ENCODE data around the gene DICER1.

Gene DICER1

DNA sequence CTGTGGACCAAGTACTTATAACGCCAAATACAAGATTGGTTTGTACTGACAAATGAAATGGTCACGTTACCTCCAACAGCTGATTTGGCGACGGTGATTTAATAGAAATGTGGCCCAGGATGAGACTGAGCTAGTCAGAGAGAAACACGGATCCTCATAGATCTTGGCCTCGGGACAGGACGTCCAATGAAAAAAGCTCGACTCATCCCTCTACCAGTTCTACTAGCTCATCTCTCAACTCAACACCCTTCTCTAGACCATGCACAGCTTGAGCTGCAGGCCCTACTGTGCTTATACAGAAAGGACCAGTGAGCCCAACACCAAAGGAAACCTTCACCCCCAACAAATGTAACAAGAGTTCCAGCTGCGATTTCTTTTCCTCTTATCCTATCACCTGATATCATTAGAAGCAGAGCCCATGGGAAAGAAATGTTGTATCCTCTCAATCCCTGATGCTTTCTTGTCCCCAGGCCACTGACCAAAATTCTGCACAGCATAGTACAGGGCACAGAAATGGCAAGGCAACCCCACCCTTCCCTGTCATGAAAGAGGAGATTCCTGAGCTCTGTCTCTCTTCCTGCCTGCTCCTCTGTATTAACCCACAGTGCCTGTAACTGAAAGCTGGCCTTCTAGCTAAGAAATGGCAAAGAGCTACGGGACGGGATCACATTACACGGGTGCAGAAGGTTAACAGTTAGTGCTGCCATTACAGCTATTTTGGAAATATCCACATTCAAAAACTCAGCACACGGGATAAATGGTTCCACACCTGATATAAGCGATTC, 39.2 kb downstream of the DICER1 start:
- no peak for DNase-seq

DNA sequence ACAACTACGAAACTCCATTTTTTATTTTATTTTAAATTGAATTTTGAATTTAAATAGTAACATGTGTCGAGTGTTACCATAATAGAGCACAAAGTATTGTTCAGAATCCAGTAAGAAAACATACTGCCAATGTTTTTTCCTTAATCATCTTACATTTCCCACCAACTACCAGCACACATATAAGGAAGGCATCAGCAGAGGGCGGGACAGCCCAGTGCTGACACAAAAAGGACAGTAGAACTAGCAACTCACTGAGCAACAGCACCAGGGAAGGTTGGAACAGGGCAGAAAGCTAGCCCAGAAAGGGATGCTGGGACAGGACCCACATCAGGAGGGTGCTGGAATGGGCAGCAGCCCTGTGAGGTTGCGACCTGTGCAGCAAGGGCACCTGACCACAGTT, 43.9 kb downstream of the DICER1 start:
- DNase-seq: no peak

DNA sequence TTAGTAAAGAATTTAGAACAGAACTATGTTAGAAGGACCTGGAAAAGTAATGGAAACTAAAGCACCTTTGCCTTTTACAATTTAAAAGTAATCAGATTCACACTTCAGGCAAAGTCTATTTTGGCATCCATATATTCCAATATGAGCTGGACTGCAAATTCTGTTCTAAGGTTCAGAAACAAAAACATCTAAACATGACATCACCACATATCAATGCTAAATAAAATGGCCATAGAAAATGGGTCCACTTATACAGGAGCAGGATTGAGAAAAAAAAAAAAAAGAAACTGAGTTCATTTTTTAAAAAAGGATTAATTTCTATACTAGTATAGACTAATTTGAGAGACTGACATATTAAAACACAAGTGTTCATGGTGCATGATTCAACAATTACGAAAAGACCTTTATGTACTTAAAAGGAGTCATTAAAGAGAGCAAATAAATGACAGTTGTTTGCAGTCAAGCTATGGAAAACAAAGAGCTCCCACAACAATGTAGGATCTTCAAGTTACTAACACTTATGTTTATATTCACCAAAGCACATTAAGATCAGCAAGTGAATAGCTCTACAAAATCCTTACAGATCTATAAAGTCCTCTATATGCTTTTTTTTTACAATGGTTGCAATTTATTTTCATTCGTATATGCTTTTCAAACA, 45.7 kb downstream of the DICER1 start:
- DNase-seq: no peak

DNA sequence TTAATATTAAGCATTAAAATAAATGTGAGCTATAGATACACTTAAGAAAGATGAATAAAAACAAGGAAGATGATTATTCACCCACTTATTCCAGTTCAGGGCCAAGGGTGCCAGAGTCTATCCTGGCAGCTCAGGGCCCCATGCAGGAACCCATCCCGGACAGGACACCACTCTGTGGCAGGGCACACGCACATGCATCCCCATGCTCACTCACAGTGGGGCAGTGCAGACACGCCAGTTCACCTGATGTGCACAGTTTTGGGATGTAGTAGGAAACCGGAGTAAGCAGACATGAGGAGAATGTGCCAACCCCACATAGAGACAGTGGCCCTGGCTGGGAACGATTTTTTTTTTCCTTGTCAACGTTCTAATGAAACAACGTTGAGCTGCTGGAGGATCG, 47.2 kb downstream of the DICER1 start:
- no peak for DNase-seq

DNA sequence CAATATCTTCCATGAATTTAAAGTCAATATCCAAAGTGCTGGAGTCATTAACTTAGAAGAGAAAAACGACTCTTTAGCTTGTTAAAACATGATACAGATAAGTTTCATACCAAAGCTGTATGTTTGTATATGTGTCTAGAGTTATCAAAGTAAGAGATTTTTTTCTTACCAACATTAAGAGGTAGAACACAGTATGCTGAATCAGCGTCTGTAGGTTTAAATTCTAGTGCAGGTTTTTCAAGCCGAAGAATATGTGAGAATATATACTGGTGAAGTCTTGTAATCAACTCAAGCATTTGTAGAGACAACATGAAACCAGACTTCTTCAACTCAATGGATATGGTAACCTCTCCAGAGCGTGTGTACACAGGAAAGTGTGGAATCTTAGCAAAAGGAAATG, 49.6 kb downstream of the DICER1 start:
- DNase-seq: no peak

DNA sequence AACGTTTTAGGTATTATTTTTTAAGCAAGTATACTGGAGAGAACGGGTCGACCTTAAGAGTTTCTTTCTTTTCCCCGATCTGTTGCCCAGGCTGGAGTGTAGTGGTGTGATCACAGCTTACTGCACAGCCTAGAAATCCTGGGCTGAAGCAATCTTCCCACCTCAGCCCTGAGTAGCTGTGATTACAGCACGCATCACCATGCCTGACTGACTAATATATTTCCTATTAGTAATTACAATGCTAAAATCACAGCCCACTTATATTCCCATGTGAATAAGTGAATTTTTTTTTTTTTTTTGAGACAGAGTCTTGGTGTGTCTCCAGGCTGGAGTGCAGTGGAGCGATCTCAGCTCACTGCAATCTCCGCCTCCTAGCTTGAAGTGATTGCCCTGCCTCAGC, 50.4 kb downstream of the DICER1 start:
- no peak for DNase-seq

DNA sequence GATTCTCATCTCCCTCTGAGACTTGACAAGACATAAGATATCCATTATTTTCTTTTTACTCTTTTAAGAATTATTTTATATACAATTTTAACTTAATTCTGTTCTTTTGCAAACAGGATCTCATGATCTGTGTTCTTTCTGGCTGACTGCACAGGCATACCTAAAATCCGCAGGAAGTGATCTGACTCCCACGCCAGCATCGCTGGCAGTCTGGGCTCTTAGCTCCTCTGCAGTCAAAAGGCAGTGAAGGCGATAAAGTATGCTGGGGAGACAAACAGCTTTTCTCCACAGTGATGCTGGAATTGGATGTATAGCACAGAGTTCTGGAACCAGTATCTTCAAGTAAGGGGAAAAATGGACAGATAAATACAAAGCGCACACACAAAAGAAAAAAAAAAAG, 52.4 kb downstream of the DICER1 start:
- DNase-seq: no peak

DNA sequence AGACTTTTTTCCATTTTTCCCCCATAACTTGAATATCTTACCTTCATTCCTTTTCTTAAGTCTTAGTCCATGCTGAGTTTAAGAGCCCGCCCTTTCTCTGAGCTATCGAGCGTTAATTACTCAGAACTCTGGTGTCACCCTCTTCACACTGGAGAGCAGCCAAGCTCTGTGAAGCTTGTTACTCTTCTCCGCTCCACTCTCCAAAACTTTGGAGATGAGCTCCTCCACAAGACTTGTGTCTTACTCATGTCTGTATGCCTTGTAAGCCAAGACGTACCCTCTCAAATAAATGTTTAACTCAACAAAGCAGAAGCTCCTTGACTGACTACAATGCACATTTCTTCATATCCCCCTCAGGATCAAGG, 54.7 kb downstream of the DICER1 start:
- DNase-seq: no peak

DNA sequence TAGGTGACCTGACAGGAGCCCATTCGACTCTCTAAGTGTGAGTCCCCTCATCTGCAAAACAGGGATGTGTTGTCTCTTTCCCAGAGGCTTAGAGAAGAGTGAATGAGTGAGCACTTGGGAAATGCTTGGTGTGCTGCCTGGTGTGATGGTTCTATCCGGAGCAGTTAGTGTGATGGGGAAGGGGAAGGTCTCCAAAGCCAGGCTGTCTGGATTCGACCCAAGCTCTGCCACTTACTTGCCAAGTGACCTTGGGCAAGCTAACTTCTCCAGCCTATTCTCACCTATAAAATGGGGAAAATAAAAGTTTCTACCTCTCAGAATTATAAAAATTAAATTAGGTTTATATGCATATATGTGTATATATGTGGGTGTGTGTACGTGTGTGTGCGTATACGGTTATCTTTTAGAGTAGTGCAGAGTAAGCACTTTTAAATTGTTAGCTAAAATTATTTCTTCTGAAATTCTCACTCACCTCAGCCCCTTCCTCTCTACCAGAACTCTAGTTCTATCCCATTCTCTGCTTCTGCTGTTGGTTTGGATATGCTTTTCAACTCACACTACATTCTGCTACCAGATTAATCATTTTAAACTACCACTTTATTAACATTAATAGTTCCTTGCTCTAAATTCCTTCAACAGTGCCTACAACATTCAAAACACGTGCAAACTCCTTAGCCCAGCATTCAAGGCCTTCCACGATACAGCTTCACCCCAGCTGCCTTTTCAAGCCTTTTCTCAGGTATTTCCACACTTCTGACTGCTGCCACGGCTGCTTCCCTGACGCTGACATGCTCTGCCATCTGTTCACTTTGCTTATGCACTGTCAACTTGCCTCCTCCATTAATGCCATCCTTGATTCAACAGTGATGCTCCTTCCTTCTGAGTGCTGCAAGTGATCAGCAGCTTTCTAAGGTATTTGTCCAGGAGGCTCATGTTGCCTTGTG, 55.3 kb downstream of the DICER1 start:
- peak in 1 of 2 experiments; percentile 8 for DNase-seq

DNA sequence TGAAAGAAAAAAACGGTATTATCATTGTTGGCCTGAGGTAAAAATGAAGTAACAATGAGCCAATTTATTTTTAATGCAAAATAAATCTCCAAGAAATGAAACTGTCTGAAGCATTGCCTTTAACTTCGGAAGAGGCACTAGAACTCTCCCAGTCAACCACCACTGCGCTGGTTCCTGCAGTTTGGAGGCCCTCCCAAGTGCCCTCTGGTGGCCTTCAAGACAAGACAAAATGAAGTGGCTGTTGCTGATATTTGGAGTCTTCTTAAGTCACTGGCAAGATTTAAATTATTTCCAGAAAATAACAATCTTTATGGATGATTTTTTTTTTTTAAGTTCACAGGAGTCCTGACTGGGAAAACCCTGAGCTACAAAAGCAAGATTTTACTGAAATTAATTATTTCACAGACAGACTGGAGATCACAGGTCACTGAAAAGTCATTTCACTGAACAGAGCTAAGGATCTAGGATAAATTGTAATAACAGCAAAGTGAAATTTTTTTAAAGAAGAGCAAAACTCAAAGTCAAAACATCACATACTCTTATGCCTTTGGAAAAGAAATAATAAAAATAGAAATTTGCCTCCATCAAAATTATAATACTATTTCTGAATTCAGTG, 58.2 kb downstream of the DICER1 start:
- DNase-seq: no peak

DNA sequence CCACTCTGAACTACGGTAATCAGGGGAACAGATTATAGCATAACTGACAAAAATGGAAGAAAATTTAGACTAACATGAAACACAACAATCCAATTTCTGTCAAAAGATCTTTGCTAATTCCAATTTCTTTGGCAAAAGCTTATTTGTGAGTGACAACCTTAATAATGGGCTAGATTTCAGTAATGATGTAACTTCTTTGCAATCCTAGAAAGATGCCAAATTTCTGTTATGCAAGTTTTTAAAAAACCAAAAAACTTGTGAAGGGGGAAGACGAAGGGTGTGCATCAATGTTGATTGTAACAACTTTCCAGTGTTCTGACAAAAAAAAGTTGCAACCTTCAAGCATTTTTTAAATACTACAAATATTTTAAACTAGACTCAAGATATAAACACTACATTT, 59.9 kb downstream of the DICER1 start:
- no peak for DNase-seq

DNA sequence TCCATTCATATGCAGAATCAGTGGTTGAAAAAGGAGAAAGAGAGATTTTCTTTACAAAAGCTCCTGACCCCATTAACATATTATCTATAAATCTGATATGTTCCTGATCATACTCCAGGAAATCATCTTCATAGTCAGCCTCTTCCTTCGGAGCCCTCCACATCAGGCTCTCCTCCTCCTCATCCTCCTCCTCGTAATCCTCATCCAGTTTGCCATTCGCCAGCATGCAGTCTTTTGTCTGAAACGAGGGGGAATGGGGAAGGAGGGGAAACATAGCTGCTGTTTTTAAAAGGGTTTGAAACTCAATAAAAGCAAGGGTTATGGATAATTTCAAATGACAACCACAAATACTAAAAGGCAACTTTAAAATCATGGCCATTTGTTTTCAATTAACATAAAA, 60.9 kb downstream of the DICER1 start:
- DNase-seq: no peak

DNA sequence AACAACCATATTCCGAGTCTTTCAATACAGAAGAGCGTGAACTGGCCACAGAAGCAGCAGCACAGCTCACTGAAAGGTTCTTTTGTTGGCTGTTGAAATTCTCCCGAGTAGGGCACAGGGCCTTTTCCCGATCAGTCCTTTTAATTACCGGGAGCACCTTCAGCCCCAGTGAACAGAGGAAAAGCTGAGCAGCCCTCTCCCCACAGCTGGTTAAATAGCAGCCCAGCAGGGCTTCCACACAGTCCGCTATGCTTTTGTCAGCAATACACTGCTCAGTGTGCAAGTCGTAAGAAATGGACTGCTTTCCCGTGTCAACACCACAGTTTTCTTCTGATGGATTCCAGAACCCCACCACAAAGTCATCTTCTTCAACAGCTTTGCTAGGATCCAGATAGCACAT, 61.3 kb downstream of the DICER1 start:
- DNase-seq: no peak

DNA sequence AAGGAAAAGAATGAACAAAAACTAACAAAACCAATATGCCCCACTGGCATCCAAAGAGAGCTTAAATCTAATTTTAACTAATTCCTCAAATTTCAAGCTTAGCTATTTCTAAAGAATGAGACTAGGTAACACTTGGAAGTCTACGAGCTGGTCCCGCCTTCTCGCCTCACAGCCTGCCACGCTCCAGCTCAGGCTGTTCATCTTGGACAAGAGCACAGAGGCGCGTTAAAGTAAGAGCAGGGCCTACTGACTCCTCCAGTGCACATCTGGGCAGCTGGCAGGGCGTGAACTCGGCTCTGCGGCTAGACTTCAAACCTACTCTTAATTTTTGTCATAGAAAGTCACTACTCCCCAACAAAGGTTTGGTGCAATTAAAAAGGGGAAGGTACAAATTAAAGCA, 64.6 kb downstream of the DICER1 start:
- no peak for DNase-seq

DNA sequence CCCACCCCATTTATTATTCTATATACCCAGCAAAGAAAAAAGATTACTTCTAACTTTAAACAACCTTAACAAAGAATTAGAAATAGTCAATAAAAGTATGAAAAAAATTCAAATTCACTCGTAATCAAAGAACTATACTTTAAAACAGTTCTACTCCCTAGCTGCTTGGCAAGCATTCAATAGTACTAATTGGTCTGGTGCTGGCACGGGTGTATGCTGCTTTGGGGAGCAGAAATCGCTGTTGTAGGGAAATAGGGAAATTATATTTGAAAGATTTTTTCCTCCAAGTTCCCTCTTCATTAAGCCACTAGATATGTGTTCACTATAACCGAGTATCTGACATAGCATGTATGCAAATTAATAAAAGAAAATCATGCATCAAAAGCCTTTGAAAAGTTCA, 65.7 kb downstream of the DICER1 start:
- DNase-seq: no peak

DNA sequence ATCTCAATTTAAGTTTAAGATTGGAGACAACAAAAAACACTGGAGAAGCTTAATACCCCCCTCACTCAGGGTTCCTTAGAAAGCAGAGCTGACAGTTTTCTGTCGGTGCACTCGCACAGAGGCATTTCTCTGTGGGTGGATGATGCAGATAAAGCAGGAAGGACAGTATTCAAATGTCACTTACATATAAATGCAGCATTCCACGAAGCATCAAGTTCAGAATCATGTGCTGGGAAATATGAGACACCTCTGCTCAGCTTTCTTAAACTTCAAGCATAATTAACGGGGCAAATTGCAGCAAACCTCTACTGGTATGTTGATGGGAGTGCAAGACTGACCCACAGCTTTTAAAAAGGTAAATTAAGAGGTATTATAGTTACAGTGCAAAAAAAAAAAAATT, 68.7 kb downstream of the DICER1 start:
- no peak for DNase-seq

DNA sequence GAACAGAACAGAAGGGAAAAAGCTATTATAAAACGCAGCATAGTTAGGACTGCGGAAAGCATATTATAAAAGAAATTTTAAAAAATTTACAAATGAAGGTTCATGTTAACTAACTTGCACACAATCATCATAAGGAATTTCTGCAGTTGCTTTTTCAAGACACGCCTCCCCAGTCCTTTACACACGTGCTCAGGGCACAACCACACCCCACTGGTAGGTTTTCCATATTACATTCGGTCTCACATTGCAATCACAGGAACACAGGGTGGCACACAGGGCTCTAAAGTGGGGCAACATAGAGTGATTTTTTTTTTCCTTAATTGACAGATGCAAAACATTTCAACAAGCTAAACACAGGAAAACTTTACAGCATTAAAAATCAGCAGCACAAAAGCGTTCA, 69.7 kb downstream of the DICER1 start:
- no peak for DNase-seq

DNA sequence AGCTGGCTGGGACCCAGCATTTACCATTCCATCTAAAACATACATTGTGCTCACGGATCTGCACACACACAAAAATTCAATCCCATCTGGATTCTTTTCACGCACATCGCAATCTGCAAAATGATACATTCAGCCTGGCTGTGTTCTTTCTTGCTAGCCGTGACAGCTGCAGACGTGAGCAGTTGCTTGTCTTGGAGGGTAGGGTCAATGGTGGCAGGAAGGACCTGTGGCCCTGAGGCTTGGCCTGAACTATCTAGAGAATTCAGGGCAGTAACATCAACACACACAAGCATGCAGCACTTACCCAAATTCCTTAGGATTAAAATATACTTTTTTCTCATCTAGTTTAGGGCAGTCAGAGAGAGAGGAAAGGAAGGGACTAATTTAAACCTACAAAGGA, 72.0 kb downstream of the DICER1 start:
- no peak for DNase-seq

DNA sequence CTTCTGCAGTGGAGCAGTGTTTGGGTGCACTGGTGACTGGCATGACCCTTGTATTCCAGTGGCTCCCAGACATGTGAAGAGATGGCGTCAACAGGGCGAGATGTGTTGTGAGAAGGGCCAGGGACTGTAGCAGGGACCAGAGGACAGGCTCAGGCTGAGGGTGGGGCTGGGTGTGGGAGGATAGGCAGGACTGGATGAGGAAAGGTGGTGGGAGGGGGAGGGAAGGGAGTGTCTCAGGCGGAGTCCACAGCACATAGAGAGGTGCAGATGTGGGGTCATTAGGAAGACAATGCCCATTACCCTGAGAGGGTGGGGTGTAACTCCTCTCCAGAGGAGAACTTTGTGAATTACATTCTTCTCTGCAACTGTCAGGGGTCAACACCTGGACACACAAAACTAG, 78.5 kb downstream of the DICER1 start:
- no peak for DNase-seq

DNA sequence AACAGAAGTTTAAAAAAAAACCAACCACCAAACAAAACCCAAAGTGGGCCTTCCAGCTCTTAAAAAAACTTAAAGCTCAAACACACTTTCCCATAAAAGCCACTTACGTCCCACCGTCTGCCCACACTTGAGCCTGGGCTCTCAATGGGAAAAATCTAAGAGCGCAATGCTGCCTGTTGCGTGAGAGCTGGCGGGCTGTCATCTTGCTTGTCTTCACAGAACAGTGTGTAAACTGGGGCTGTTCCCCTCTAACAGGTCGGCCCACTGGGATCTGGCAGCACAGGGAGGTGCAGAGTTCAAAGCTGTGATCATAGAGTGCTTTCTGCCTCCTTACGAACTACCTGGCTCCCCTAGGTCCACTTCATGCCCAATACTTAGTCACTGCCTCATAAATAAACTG, 80.0 kb downstream of the DICER1 start:
- no peak for DNase-seq

DNA sequence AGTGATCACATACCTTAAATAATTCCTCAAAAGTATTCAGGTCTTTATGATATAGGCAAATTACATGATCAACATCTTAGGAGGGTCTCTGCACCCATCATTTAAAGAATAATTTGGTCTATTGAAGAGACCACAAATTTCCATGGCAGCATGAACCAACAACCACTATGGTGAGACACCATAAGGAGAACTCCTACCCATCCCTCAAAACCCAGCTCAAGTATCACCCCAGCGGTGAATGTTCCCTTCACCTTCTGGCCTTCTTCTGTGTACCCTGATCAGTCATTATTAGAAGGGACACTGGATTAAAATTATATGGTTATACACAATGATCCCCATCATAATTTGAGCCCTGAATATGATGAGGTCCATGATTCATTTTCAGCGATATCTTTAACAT, 81.5 kb downstream of the DICER1 start:
- DNase-seq: no peak

DNA sequence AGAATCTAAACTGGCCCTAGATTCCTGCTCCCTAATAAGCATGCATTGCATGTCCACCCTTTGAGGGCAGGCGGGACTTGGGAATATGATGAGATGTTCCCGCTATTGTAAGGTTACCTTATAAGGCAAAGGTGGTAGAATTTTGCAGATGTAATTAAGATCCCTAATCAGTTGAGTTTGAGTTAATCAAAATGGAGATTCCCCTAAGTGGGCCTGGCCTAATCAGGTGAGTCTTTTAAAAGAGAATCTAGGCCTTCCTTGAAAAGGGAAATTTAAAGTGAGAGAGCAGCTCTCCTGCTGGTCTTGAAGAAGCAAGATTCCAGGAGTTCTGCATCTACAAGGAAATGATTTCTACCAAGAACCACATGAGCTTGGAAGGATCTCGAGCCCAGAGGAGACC, 83.4 kb downstream of the DICER1 start:
- no peak for DNase-seq

DNA sequence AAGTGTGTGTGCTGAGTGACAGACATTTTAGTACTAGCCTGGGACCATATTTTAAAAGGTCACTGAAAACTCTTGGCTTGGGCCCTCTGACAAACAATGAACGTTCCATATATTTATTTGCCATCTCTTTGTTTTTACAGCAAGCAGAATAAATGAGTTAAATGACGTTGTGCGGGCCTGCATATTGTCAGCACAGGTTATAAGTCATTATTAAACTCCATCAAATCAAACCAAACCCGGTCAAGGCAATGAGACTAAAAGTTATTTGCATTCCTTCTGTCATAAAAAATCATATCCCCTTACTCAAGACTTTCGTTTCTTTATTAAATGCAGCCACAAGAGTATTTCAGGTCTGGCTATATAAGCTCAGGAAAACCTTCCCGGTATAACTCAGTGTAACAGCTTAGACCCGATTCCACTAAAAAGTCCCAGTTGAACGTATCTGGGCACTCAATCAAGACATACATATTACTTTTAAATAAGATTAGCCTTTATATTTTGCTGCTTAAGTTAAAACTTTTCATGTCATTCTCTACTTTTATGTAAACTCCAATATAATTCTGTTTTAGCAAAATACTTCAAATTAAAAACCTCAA, 84.9 kb downstream of the DICER1 start:
- no peak for DNase-seq

Measured in cerebellar nuclear complex (tissue), 1 donor.